A673 (cell line): ENCODE measurements around the gene FOXC2.
A peak's percentile ranks its signal among the peaks of the same experiment; 100 is the strongest.

Experiments
- EZH2 ChIP-seq: fragments of 200-600 bp; sonication (generic); IDR thresholded peaks from 2 replicates; pipeline ENCODE4 v1.6.1; 2017; ENCODE audit warnings: borderline replicate concordance, low read depth, mild to moderate bottlenecking, mixed read lengths, antibody characterized with exemption, low read length; ENCODE audit not compliant: poor library complexity, severe bottlenecking
- TF ChIP-seq, protein P1 (sequence below): fragments of 300-800, 200-600 bp; sonication (generic); conservative IDR thresholded peaks from 2 replicates; pipeline ENCODE4 v1.5.1; 2017; ENCODE audit warnings: low read depth, mild to moderate bottlenecking, antibody characterized with exemption, low read length, moderate library complexity, mixed read lengths

DNA sequence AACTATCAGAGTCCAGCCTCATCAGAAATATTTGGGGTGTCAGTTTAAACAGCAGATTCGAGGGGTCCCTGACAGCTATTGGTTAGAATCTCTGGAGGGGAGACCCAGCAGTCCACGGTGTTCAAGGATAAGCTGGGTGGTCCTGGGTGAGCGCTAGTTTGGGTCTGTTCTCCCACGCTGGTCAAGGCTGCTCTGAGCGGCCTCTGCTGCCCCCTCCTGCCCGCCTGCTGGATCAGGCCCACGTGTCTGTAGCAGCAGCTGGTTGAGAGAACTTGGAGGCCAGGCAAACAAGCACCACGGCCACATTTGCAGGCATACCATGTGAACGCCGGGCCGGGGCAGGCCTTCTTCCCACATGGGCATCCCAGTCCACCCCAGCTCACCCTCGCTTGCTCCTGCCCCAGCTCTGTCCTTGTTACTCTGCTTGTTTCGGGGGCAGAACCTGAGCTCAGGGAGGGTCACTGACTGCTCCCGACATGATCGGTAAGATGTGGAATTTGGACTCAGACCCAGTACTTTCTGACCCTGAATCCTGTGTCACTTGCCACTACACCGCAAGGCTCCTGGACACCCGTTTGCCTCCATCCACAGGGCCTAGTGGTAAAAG, 48.9 kb upstream of the FOXC2 start:
- TF ChIP-seq, protein P1, sequence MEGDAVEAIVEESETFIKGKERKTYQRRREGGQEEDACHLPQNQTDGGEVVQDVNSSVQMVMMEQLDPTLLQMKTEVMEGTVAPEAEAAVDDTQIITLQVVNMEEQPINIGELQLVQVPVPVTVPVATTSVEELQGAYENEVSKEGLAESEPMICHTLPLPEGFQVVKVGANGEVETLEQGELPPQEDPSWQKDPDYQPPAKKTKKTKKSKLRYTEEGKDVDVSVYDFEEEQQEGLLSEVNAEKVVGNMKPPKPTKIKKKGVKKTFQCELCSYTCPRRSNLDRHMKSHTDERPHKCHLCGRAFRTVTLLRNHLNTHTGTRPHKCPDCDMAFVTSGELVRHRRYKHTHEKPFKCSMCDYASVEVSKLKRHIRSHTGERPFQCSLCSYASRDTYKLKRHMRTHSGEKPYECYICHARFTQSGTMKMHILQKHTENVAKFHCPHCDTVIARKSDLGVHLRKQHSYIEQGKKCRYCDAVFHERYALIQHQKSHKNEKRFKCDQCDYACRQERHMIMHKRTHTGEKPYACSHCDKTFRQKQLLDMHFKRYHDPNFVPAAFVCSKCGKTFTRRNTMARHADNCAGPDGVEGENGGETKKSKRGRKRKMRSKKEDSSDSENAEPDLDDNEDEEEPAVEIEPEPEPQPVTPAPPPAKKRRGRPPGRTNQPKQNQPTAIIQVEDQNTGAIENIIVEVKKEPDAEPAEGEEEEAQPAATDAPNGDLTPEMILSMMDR: peak; percentile 76
- TF ChIP-seq EZH2: no peak
